GM12891 (cell line): ENCODE results near the gene TRIM50.

Experiments
- POLR2A ChIP-seq: IDR thresholded peaks from 2 replicates; pipeline ENCODE4 v1.6.1; 2011; ENCODE audit warnings: low read depth, low read length, control low read depth
- POLR2AphosphoS5 ChIP-seq: IDR thresholded peaks from 2 replicates; pipeline ENCODE4 v1.6.1; 2011; ENCODE audit warnings: low read depth, low read length, control low read depth
- SPI1 ChIP-seq: IDR thresholded peaks from 2 replicates; pipeline ENCODE4 v1.6.1; 2011; ENCODE audit warnings: low read depth, low read length, control low read depth
- TAF1 ChIP-seq: IDR thresholded peaks from 2 replicates; pipeline ENCODE4 v1.6.1; 2011; ENCODE audit warnings: low read depth, low read length, control low read depth

DNA sequence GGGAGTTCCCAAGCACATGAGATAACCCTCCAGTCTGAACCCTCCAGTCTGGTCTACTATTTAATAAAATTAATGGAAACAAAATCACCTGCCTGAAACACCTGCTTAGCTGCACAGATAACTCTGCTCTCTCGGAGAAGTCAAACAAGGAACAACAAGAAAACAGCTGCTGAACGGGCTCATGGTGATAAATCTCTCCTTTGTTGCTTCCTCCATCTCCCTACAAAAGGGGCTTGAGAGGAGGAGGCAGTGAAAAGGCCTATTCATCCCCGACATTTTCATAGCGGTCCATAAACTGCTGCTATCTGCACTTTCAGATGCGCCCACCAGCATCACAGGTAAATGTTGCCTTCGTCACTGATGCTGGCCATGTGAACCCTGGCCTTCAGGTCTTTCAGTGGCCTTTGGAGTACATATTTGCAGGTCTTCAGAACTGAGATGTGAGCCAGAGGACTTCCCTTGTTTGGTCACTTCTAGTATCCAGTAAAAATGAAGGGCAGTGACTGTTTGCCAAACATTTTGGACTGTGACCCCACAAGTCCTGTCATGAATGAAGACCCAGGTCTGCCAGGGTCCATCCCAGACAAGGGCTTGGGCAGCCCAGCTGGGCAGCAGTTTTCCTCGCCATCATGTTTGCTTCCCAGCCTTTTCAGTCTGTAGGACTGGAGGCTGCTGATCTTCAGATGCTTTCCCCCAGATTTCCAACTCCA is 15.9 kb upstream of the TRIM50 start:
- no peak for TF ChIP-seq POLR2AphosphoS5
- no peak for TF ChIP-seq POLR2A
- no peak for TF ChIP-seq TAF1
- TF ChIP-seq SPI1 = no peak
